Osteocyte (in vitro differentiated cells): ENCODE results near the gene TRA2B. TPM values are rescaled to one million over a fixed set of nuclear protein-coding genes. Genes with fewer than 3 reads are reported as not detected.
A peak's percentile ranks its signal among the peaks of the same experiment; 100 is the strongest.

Source experiments
- DNase-seq: peaks from one replicate; pipeline ENCODE4 v3.0.0; 2021; ENCODE audit warnings: mixed read lengths; ENCODE audit not compliant: unreplicated experiment; ENCODE audit errors: extremely low spot score
- H3K27ac Mint-ChIP-seq: one replicate; pipeline ENCODE4 v1.8.0; 2021; ENCODE audit warnings: mild to moderate bottlenecking, mixed read lengths; ENCODE audit not compliant: unreplicated experiment
- H3K27me3 Mint-ChIP-seq: one replicate; pipeline ENCODE4 v1.8.0; 2021; ENCODE audit warnings: mixed read lengths; ENCODE audit not compliant: unreplicated experiment
- H3K36me3 Mint-ChIP-seq: one replicate; pipeline ENCODE4 v1.8.0; 2021; ENCODE audit warnings: mixed read lengths; ENCODE audit not compliant: unreplicated experiment
- H3K4me1 Mint-ChIP-seq: one replicate; pipeline ENCODE4 v1.8.0; 2021; ENCODE audit warnings: mixed read lengths; ENCODE audit not compliant: unreplicated experiment
- H3K4me3 Mint-ChIP-seq: one replicate; pipeline ENCODE4 v1.8.0; 2021; ENCODE audit warnings: mild to moderate bottlenecking, moderate library complexity, mixed read lengths; ENCODE audit not compliant: unreplicated experiment
- H3K9me3 Mint-ChIP-seq: one replicate; pipeline ENCODE4 v1.8.0; 2021; ENCODE audit warnings: mixed read lengths; ENCODE audit not compliant: unreplicated experiment
- CTCF ChIP-seq: fragments of 200-600 bp; sonication (generic); IDR thresholded peaks from 2 replicates; pipeline ENCODE4 v1.5.0; 2021; ENCODE audit warnings: antibody characterized with exemption, mild to moderate bottlenecking, moderate library complexity
- long read RNA-seq: library from polyadenylated mRNA; unstranded; transcript quantifications from one replicate; pipeline ENCODE4 v2.0.0, GENCODE V29; 2021
- total RNA-seq: library from RNA; stranded (reverse); gene quantifications from 2 replicates; pipeline ENCODE4 v1.2.1, GENCODE V29; 2021

TRA2B gene
- total RNA-seq = 90.9 and 113 TPM in 2 replicates
- long read RNA-seq, full-length matches to known transcripts = 128 of 143 reads
- long read RNA-seq, partial matches to known transcripts = 12 of 143 reads
- long read RNA-seq, other reads (novel, unspliced or antisense) = 3 of 143 reads

- Mint-ChIP-seq H3K27ac (peak within 1 kb of the TSS; percentile 100), H3K36me3 (peaks cover 3% of the 10 kb centered on the region), H3K4me1 (peaks cover 38% of the 10 kb centered on the region), H3K27me3 (no peaks in the 10 kb centered on the region), H3K9me3 (peaks cover 2% of the 10 kb centered on the region), H3K4me3 (peak within 1 kb of the TSS; percentile 100)
- DNase-seq = peak; percentile 99
- TF ChIP-seq CTCF = peak; percentile 49
Observed at GRCh38 chr3:185937689-185938374, at the start of gene TRA2B. Gene TRA2B (minus strand): TSS chr3:185938014. CDS start chr3:185937860, 154 bp downstream.

GRCh38 chr3:185986198-185986777, 48.5 kb upstream of the TRA2B start:
- no peaks in the 10 kb centered on the region for H3K9me3 Mint-ChIP-seq

GRCh38 chr3:185984203-185984602, 46.4 kb upstream of the TRA2B start:
- peaks cover 38% of the 10 kb centered on the region for H3K4me1 Mint-ChIP-seq
- H3K9me3 Mint-ChIP-seq = no peaks in the 10 kb centered on the region
- no peak overlapping the region for H3K4me3 Mint-ChIP-seq
- TF ChIP-seq CTCF = no peak
- DNase-seq = no peak
- no peak overlapping the region for H3K27ac Mint-ChIP-seq
- peaks cover 4% of the 10 kb centered on the region for H3K27me3 Mint-ChIP-seq
- H3K36me3 Mint-ChIP-seq = no peaks in the 10 kb centered on the region

More at GRCh38 chr3:185986198-185986777, 48.5 kb upstream of the TRA2B start:
- H3K4me1 Mint-ChIP-seq = peaks cover 20% of the 10 kb centered on the region
- peaks cover 8% of the 10 kb centered on the region for H3K27me3 Mint-ChIP-seq
- no peak overlapping the region for H3K4me3 Mint-ChIP-seq
- no peak for DNase-seq
- no peak for TF ChIP-seq CTCF
- no peak overlapping the region for H3K27ac Mint-ChIP-seq
- no peaks in the 10 kb centered on the region for H3K36me3 Mint-ChIP-seq

- H3K27ac Mint-ChIP-seq = peak overlapping the region; percentile 67
- peak; percentile 96 for TF ChIP-seq CTCF
- H3K27me3 Mint-ChIP-seq = peaks cover 4% of the 10 kb centered on the region
- no peaks in the 10 kb centered on the region for H3K9me3 Mint-ChIP-seq
- DNase-seq = peak; percentile 89
- no peaks in the 10 kb centered on the region for H3K36me3 Mint-ChIP-seq
- peak overlapping the region; percentile 55 for H3K4me3 Mint-ChIP-seq
- peaks cover 38% of the 10 kb centered on the region for H3K4me1 Mint-ChIP-seq
Observed at GRCh38 chr3:185983495-185984141, 45.8 kb upstream of the TRA2B start.

- no peak for TF ChIP-seq CTCF
Observed at GRCh38 chr3:185982632-185983031, 44.8 kb upstream of the TRA2B start.

More at GRCh38 chr3:185982632-185983031, 44.8 kb upstream of the TRA2B start:
- Mint-ChIP-seq H3K36me3 (no peaks in the 10 kb centered on the region), H3K27me3 (peaks cover 4% of the 10 kb centered on the region), H3K4me1 (peaks cover 38% of the 10 kb centered on the region), H3K27ac (no peak overlapping the region), H3K4me3 (no peak overlapping the region), H3K9me3 (no peaks in the 10 kb centered on the region)
- DNase-seq = no peak
